Mesothelial cell of epicardium (in vitro differentiated cells): ENCODE measurements around the gene TOMM5. TPM values are rescaled to one million over a fixed set of nuclear protein-coding genes. Genes with fewer than 3 reads are reported as not detected.
"Not testable (repeated sequence)": the region's sequence is repeated elsewhere in the genome, so short reads cannot be mapped to it uniquely, and the experiment has no call there.

Experiments
- DNase-seq, 2 experiments: peaks; one replicate each; pipeline ENCODE4 v3.0.0; 2021; ENCODE audit warnings: low spot score in 2 of 2; ENCODE audit not compliant: unreplicated experiment in 2 of 2
- H3K27ac Mint-ChIP-seq: 2 replicates; pipeline ENCODE4 v1.8.0; 2021; ENCODE audit warnings: mixed read lengths
- H3K27me3 Mint-ChIP-seq: 2 replicates; pipeline ENCODE4 v1.8.0; 2021; ENCODE audit warnings: low read depth, mixed read lengths
- H3K36me3 Mint-ChIP-seq: 2 replicates; pipeline ENCODE4 v1.8.0; 2021; ENCODE audit warnings: mixed read lengths
- H3K4me1 Mint-ChIP-seq: 2 replicates; pipeline ENCODE4 v1.8.0; 2021; ENCODE audit warnings: mixed read lengths
- H3K4me3 Mint-ChIP-seq: 2 replicates; pipeline ENCODE4 v1.8.0; 2021; ENCODE audit warnings: mild to moderate bottlenecking, moderate library complexity, mixed read lengths
- H3K9me3 Mint-ChIP-seq: 2 replicates; pipeline ENCODE4 v1.8.0; 2021; ENCODE audit warnings: mixed read lengths
- CTCF ChIP-seq: fragments of 200-600 bp; sonication (generic); IDR thresholded peaks from one replicate; pipeline ENCODE4 v1.5.0; 2021; ENCODE audit warnings: antibody characterized with exemption; ENCODE audit not compliant: unreplicated experiment
- total RNA-seq: library from RNA; stranded (reverse); gene quantifications from 3 replicates; pipeline ENCODE4 v1.2.1, GENCODE V29; 2021

TOMM5 gene
- total RNA-seq, 1 donor from 2014 or later, result 83.4 TPM

- Mint-ChIP-seq H3K36me3 (no peaks in the 10 kb centered on the region), H3K4me3 (no peak overlapping the region), H3K27me3 (peaks cover 59% of the 10 kb centered on the region), H3K4me1 (no peaks in the 10 kb centered on the region), H3K9me3 (no peaks in the 10 kb centered on the region), H3K27ac (no peak overlapping the region)
- no peak for TF ChIP-seq CTCF
- DNase-seq, result no peak
Measured at GRCh38 chr9:37611014-37611413, 18.6 kb upstream of the TOMM5 start.

GRCh38 chr9:37609735-37610397 is 17.5 kb upstream of the TOMM5 start:
- no peak for TF ChIP-seq CTCF
- no peak for DNase-seq
- peaks cover 63% of the 10 kb centered on the region for H3K27me3 Mint-ChIP-seq

GRCh38 chr9:37608250-37608649 is 15.9 kb upstream of the TOMM5 start:
- TF ChIP-seq CTCF, result no peak
- Mint-ChIP-seq H3K27ac (no peak overlapping the region), H3K9me3 (no peaks in the 10 kb centered on the region), H3K27me3 (peaks cover 62% of the 10 kb centered on the region), H3K4me3 (no peak overlapping the region), H3K4me1 (no peaks in the 10 kb centered on the region), H3K36me3 (no peaks in the 10 kb centered on the region)
- DNase-seq, result no peak

More at GRCh38 chr9:37609735-37610397, 17.5 kb upstream of the TOMM5 start:
- no peaks in the 10 kb centered on the region for H3K9me3 Mint-ChIP-seq
- no peaks in the 10 kb centered on the region for H3K36me3 Mint-ChIP-seq
- no peak overlapping the region for H3K4me3 Mint-ChIP-seq
- H3K27ac Mint-ChIP-seq, result no peak overlapping the region
- no peaks in the 10 kb centered on the region for H3K4me1 Mint-ChIP-seq

- no peak overlapping the region for H3K27ac Mint-ChIP-seq
- peaks cover 61% of the 10 kb centered on the region for H3K27me3 Mint-ChIP-seq
- H3K36me3 Mint-ChIP-seq, result no peaks in the 10 kb centered on the region
- no peaks in the 10 kb centered on the region for H3K9me3 Mint-ChIP-seq
- no peaks in the 10 kb centered on the region for H3K4me1 Mint-ChIP-seq
- no peak for DNase-seq
- TF ChIP-seq CTCF, result no peak
- no peak overlapping the region for H3K4me3 Mint-ChIP-seq
Measured at GRCh38 chr9:37604296-37604695, 11.9 kb upstream of the TOMM5 start.

GRCh38 chr9:37602817-37603216 is 10.4 kb upstream of the TOMM5 start:
- Mint-ChIP-seq H3K36me3 (no peaks in the 10 kb centered on the region), H3K9me3 (no peaks in the 10 kb centered on the region), H3K27ac (no peak overlapping the region), H3K4me1 (no peaks in the 10 kb centered on the region), H3K4me3 (no peak overlapping the region), H3K27me3 (peaks cover 56% of the 10 kb centered on the region)
- no peak for TF ChIP-seq CTCF
- no peak for DNase-seq

- H3K4me3 Mint-ChIP-seq, H3K36me3 Mint-ChIP-seq, DNase-seq, H3K27ac Mint-ChIP-seq, H3K9me3 Mint-ChIP-seq, H3K4me1 Mint-ChIP-seq: not testable (repeated sequence)
- peaks cover 52% of the 10 kb centered on the region for H3K27me3 Mint-ChIP-seq
Measured at GRCh38 chr9:37602061-37602460, 9.7 kb upstream of the TOMM5 start.
